Measurements from ENCODE around the gene DNAJC15.

DNA sequence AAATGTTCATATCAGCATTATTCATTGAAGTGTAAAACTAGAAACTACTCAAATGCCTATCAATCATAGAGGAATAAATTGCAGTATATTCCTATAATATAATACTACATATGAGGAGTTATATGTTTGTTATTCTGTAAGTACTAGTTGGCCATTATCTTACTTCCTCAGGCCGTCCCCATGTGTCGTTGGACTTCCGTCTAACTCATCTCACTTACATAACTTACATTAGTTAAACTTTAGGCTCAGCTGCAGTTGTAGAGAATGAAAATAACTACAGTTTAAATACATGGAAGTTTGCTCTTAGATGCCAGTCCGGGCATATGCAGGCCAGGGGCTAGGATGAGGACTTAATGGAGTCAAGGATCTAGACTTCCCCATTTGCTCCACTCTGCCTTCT lies 22.7 kb upstream of the DNAJC15 start:
- TF ChIP-seq, protein P1, sequence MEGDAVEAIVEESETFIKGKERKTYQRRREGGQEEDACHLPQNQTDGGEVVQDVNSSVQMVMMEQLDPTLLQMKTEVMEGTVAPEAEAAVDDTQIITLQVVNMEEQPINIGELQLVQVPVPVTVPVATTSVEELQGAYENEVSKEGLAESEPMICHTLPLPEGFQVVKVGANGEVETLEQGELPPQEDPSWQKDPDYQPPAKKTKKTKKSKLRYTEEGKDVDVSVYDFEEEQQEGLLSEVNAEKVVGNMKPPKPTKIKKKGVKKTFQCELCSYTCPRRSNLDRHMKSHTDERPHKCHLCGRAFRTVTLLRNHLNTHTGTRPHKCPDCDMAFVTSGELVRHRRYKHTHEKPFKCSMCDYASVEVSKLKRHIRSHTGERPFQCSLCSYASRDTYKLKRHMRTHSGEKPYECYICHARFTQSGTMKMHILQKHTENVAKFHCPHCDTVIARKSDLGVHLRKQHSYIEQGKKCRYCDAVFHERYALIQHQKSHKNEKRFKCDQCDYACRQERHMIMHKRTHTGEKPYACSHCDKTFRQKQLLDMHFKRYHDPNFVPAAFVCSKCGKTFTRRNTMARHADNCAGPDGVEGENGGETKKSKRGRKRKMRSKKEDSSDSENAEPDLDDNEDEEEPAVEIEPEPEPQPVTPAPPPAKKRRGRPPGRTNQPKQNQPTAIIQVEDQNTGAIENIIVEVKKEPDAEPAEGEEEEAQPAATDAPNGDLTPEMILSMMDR (IDR thresholded peaks at IDR 0.05): no peak
- TF ChIP-seq POLR2A (IDR thresholded peaks at IDR 0.05) (no peak), POLR2AphosphoS5 (IDR thresholded peaks at IDR 0.05) (no peak)
